K562 (cell line): ENCODE results near the gene TMEM247. TPM values are rescaled to one million over a fixed set of nuclear protein-coding genes. Genes with fewer than 3 reads are reported as not detected.

ENCODE experiments used
- ATAC-seq: fragments of 200-7000 bp; cut with Tn5 transposase; 3 replicates; pipeline ENCODE4 v1.9.1; 2020; ENCODE audit warnings: moderate library complexity
- BruUV-seq: library from RNA; stranded (reverse); fragments of 400-500 nt; replicated peaks from 2 replicates; lab custom pipeline; 2021; lab: Mats Ljungman, UMichigan
- CTCF ChIA-PET: fragments of 300-600 bp; formaldehyde crosslinking; extraction: SDS; loops from one replicate; lab custom pipeline; 2021; ENCODE audit warnings: low intra/inter-chr PET ratio; lab: Yijun Ruan, JAX
- POLR2A ChIA-PET: fragments of 300-600, 350-650 bp; sonication (Branson Sonifier 250); formaldehyde crosslinking; extraction: SDS; loops from one replicate; lab custom pipeline; 2021; ENCODE audit warnings: antibody characterized with exemption, inconsistent platforms; lab: Yijun Ruan, JAX
- DNase-seq, 4 experiments: peaks; one replicate each; pipeline versions ENCODE4 v3.0.0 to v3.0.0-alpha.2; 2011 to 2018; ENCODE audit warnings: low spot score in 3 of 4, mixed read lengths in 3 of 4; ENCODE audit errors: extremely low read depth in 1 of 4
- FAIRE-seq: peaks from 2 replicates; lab custom pipeline; 2011; peaks lifted over from hg19 to GRCh38; lab: Jason Lieb, UNC
- H2AFZ ChIP-seq: 2 replicates; pipeline ENCODE4 v1.6.0; 2011; ENCODE audit warnings: low read depth, low read length, control low read depth, inconsistent platforms
- H3K27ac ChIP-seq: fragments of 200-600 bp; 3 replicates; pipeline ENCODE4 v1.8.0; 2011; ENCODE audit warnings: low read depth, mild to moderate bottlenecking, control low read depth, inconsistent platforms, low read length, moderate library complexity, mixed read lengths; ENCODE audit errors: extremely low read depth
- H3K27me3 ChIP-seq, 2 experiments: fragments of 300-600 bp in 1 of 2; 2 replicates in 1 of 2; 3 replicates in 1 of 2; pipeline versions ENCODE4 v1.6.0 to v1.8.0; 2011; ENCODE audit warnings: inconsistent platforms in 2 of 2, low read length in 2 of 2, mild to moderate bottlenecking in 1 of 2, mixed read lengths in 1 of 2, moderate library complexity in 1 of 2; ENCODE audit not compliant: control insufficient read depth in 2 of 2, insufficient read depth in 2 of 2
- H3K36me3 ChIP-seq: fragments of 300-600 bp; 3 replicates; pipeline ENCODE4 v1.8.0; 2011; ENCODE audit warnings: mild to moderate bottlenecking, low read length, inconsistent platforms; ENCODE audit not compliant: control insufficient read depth, insufficient read depth
- H3K4me1 ChIP-seq, 2 experiments: fragments of 200-600 bp in 1 of 2; replicated peaks in 1 of 2; 2 replicates in 1 of 2; 3 replicates in 1 of 2; pipeline versions ENCODE4 v1.5.1 to v1.8.0; 2011; ENCODE audit warnings: inconsistent platforms in 2 of 2, low read length in 2 of 2, mild to moderate bottlenecking in 1 of 2, mixed read lengths in 1 of 2, moderate library complexity in 1 of 2; ENCODE audit not compliant: control insufficient read depth in 2 of 2, insufficient read depth in 2 of 2
- H3K4me2 ChIP-seq: 2 replicates; pipeline ENCODE4 v1.6.1; 2011; ENCODE audit warnings: low read length, control low read depth, inconsistent platforms, mixed read lengths; ENCODE audit not compliant: insufficient read depth
- H3K4me3 ChIP-seq: fragments of 200-600 bp; sonication (generic), shearing (Covaris generic); 2 replicates; pipeline ENCODE4 v1.5.1; 2016; ENCODE audit warnings: control low read depth, inconsistent platforms
- H3K79me2 ChIP-seq: fragments of 200-600 bp; 3 replicates; pipeline ENCODE4 v1.8.0; 2011; ENCODE audit warnings: low read length, inconsistent platforms; ENCODE audit not compliant: control insufficient read depth, insufficient read depth
- H3K9ac ChIP-seq, 2 experiments: 2 replicates each; pipeline versions ENCODE4 v1.6.0 to v1.6.1; 2011; ENCODE audit warnings: low read depth in 2 of 2, low read length in 2 of 2, control low read depth in 1 of 2, inconsistent platforms in 1 of 2, mild to moderate bottlenecking in 1 of 2, mixed read lengths in 1 of 2; ENCODE audit not compliant: insufficient read depth in 1 of 2
- H3K9me1 ChIP-seq: one replicate; pipeline ENCODE4 v1.6.0; 2011; ENCODE audit warnings: inconsistent platforms, mild to moderate bottlenecking, low read length, moderate library complexity; ENCODE audit not compliant: control insufficient read depth, insufficient read depth
- H3K9me3 ChIP-seq: replicated peaks from 2 replicates; pipeline ENCODE4 v1.5.1; 2011; ENCODE audit warnings: low read depth, low read length, inconsistent platforms; ENCODE audit not compliant: control insufficient read depth, insufficient read depth
- H4K20me1 ChIP-seq: replicated peaks from 2 replicates; pipeline ENCODE4 v1.6.1; 2011; ENCODE audit warnings: low read length, inconsistent platforms, mixed read lengths; ENCODE audit not compliant: control insufficient read depth, insufficient read depth
- CBX2 ChIP-seq: fragments of 200-600 bp; sonication (generic); IDR thresholded peaks from one replicate; pipeline ENCODE4 v1.6.1; 2012; ENCODE audit warnings: mild to moderate bottlenecking, low read length, inconsistent platforms; ENCODE audit not compliant: insufficient read depth, poor library complexity, severe bottlenecking
- CREB3 ChIP-seq: fragments of 450-650 bp; conservative IDR thresholded peaks from 2 replicates; pipeline ENCODE4 v1.6.1; 2016; ENCODE audit warnings: missing genetic modification characterization, low read depth, mild to moderate bottlenecking, missing compliant biosample characterization, moderate library complexity
- CREM ChIP-seq: IDR thresholded peaks from 2 replicates; pipeline ENCODE4 v1.6.1; 2014; ENCODE audit warnings: antibody characterized with exemption, low read depth
- GTF2A2 ChIP-seq: IDR thresholded peaks from 2 replicates; pipeline ENCODE4 v1.6.1; 2016; ENCODE audit warnings: mild to moderate bottlenecking, missing genetic modification characterization, missing compliant biosample characterization
- MBD2 ChIP-seq: sonication (generic); IDR thresholded peaks from 2 replicates; pipeline ENCODE4 v1.6.1; 2016; ENCODE audit warnings: low read depth, borderline replicate concordance
- PTRF ChIP-seq: fragments of 450-650 bp; IDR thresholded peaks from 2 replicates; pipeline ENCODE4 v1.6.1; 2016; ENCODE audit warnings: mild to moderate bottlenecking, missing genetic modification characterization, missing compliant biosample characterization
- ZBED1 ChIP-seq: IDR thresholded peaks from 2 replicates; pipeline ENCODE4 v1.6.1; 2014
- ZSCAN32 ChIP-seq: fragments of 450-650 bp; formaldehyde crosslinking; IDR thresholded peaks from 2 replicates; pipeline ENCODE4 v1.4.0; 2020; ENCODE audit warnings: mild to moderate bottlenecking, moderate library complexity
- WGBS: fragments of 100-300 bp; shearing (Covaris generic); methylation state at CpG from one replicate; pipeline ENCODE4 v1.1.6; 2016; ENCODE audit warnings: low coverage, mixed read lengths; ENCODE audit not compliant: insufficient coverage; ENCODE audit errors: missing lambda C conversion rate; 5-methylcytosine and 5-hydroxymethylcytosine counted together
- in situ Hi-C: fragments of 300-500 bp; cut with MboI; formaldehyde crosslinking; loops from 4 replicates; pipeline ENCODE4 v1.15.0; 2018; ENCODE audit warnings: inconsistent platforms, mixed read lengths
- intact Hi-C: fragments of 100-400 bp; cut with micrococcal nuclease; formaldehyde crosslinking; loops from 2 replicates; pipeline ENCODE4 v1.14.2; 2022
- polyA plus RNA-seq, 8 experiments: library from polyadenylated mRNA; depleted of rRNA in 4 of 8; stranded (reverse) in 5 of 8; unstranded in 3 of 8; fragments of >200 nt; fragmentation: Nextera tagmentation in 2 of 8; fragmentation: Illumina TruSeq in 1 of 8; extraction: Ambion mirVana in 2 of 8; extraction: Trizol in 1 of 8; gene quantifications; 2 replicates each; pipeline versions ENCODE4 v1.2.1 to v1.2.3, GENCODE V29; 2011 to 2014; ENCODE audit warnings: inconsistent platforms in 1 of 8, missing spikeins in 1 of 8
- total RNA-seq, 7 experiments: library from RNA; depleted of rRNA in 6 of 7; stranded (reverse); fragments of >200 nt in 6 of 7; fragmentation: Illumina TruSeq in 2 of 7; extraction: Trizol in 2 of 7; gene quantifications; 2 replicates each; pipeline versions ENCODE4 v1.2.1 to v1.2.3, GENCODE V29; 2011 to 2021; ENCODE audit warnings: low replicate concordance in 1 of 7

Gene TMEM247
- total and polyA plus RNA-seq, 9 of the 15 experiments (the other 6 are each of a cell fraction or from before 2014, with no cell fraction given), result 0.24 to 4.7 (median 3.1) TPM

- ChIA-PET CTCF (no interaction called here), POLR2A (interaction anchor here (0.6 to 1.2 kb wide), 2 partner anchors 147 to 344 kb away, joined by 3 to 4 read pairs; no protein-coding TSS in a partner anchor)
- Histone ChIP-seq H3K9me3 (no peaks in the 10 kb centered on the region), H3K79me2 (no peaks in the 10 kb centered on the region), H3K36me3 (no peaks in the 10 kb centered on the region), H3K27ac (no peak overlapping the region), H4K20me1 (no peaks in the 10 kb centered on the region), H3K4me1 (peaks cover 4 to 6% of the 10 kb centered on the region in 2 experiments; a peak in 2 of 5 replicates), H2AFZ (no peak overlapping the region), H3K9me1 (no peaks in the 10 kb centered on the region), H3K4me3 (no peak overlapping the region), H3K9ac (no peak overlapping the region), H3K27me3 (peaks cover 0 to 4% of the 10 kb centered on the region in 2 experiments; a peak in 2 of 5 replicates), H3K4me2 (no peak overlapping the region)
- no TSS peak for BruUV-seq
- TF ChIP-seq ZBED1, result no peak
- TF ChIP-seq PTRF, result no peak
- no peak for TF ChIP-seq CREB3 (tag)
- no peak for TF ChIP-seq CBX2
- no peak for TF ChIP-seq CREM
- no peak for TF ChIP-seq ZSCAN32 (CRISPR knock-in tag)
- no peak for TF ChIP-seq MBD2
- TF ChIP-seq GTF2A2, result no peak
- 49% methylated on average over 4 of the region's 4 CpGs for WGBS
- DNase-seq, result no peak
- ATAC-seq, result no peak
- in situ Hi-C loops (no loop called here), intact Hi-C loops (no loop called here)
- no peak for FAIRE-seq
These were observed 18.4 kb downstream of the TMEM247 start for GRCh38 chr2:46497766-46498165.
